HG03354 (cell line): ENCODE results near the gene PCDH20.
"Not testable (repeated sequence)": the region's sequence is repeated elsewhere in the genome, so short reads cannot be mapped to it uniquely, and the experiment has no call there.

Experiments used
- ATAC-seq: cut with Tn5 transposase; IDR thresholded peaks from one replicate; pipeline ENCODE4 v1.9.1; 2021; ENCODE audit warnings: mild to moderate bottlenecking; ENCODE audit not compliant: unreplicated experiment, poor library complexity, severe bottlenecking

Gene PCDH20, protein sequence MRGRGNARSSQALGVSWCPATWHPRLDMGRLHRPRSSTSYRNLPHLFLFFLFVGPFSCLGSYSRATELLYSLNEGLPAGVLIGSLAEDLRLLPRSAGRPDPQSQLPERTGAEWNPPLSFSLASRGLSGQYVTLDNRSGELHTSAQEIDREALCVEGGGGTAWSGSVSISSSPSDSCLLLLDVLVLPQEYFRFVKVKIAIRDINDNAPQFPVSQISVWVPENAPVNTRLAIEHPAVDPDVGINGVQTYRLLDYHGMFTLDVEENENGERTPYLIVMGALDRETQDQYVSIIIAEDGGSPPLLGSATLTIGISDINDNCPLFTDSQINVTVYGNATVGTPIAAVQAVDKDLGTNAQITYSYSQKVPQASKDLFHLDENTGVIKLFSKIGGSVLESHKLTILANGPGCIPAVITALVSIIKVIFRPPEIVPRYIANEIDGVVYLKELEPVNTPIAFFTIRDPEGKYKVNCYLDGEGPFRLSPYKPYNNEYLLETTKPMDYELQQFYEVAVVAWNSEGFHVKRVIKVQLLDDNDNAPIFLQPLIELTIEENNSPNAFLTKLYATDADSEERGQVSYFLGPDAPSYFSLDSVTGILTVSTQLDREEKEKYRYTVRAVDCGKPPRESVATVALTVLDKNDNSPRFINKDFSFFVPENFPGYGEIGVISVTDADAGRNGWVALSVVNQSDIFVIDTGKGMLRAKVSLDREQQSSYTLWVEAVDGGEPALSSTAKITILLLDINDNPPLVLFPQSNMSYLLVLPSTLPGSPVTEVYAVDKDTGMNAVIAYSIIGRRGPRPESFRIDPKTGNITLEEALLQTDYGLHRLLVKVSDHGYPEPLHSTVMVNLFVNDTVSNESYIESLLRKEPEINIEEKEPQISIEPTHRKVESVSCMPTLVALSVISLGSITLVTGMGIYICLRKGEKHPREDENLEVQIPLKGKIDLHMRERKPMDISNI

DNA sequence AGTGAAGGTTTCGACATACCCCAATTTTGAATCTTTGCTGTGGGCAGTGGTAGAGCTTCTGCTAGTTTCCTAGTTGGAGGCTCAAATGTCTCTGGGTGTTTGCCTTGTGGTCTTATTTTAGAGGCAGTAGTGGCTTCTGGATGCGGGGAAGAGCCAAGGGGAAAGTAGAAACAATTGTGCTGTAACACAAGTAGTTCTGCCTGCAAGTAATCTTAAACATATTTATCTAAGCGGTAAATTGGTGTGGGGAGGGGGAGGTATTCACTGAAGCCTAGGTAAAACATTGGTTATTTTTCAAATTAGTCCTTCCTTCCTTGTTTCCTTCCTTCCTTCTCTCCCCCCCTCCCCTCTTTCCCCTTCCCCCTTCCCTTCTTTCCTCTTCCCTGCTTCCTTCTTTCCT, at the start of gene PCDH20:
Gene PCDH20, minus strand, starts transcription at position 101 of the 400 bp plus-strand sequence. CDS start 691 bp downstream, outside the sequence.
- no peak for ATAC-seq

DNA sequence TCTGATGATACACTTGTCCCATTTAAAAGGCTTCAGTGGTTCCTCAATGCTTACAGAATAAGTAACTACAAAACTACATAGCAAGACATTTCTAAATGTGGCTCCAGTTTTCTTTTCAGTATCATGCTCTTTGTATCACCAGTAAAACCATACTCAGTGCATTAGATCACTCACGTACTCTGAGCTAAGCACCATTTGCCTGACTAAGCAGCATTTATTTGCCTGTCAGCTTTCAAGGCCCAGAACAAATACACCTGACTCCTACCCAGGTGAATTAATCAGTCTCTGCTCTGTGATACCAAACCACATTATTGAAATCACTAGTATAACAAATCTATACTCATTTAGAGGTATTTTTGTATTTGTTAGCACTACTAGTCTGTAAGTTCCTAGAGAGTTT, 47.4 kb upstream of the PCDH20 start:
- ATAC-seq = no peak

DNA sequence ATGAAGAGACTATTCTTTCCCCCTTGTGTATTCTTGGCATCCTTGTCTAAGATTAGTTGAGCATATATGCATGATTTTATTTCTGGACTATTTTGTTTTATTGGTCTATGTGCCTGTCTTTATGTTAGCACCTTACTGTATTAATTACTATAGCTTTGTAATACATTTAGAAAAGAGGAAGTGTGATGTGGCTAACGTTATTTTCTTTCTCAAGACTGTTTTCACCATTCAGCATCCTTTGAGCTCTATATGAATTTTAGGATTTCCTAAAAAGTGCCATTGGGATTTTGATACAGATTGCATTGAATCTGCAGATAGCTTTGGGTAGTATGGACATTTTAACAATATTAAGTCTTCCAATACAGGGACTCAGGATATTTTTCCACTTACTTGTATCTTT, 37.5 kb upstream of the PCDH20 start:
- ATAC-seq = no peak

DNA sequence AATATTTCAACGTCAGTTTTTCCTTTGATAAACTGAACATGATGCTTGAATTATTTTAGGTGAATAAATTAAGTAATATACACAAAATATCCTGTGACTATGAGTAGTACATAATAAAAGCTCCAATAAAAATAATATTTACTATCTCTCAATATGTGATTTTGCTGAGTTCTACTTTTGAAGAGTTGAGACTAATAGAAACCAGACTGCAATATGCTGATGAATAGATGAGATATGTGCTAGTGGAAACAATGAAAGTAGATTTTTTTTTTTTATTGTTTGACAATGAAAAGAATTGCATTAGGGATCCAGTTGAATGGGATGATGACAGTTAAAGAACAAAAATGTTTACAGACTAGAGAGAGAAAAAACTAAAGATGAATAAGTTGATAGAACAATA, 16.4 kb upstream of the PCDH20 start:
- ATAC-seq = no peak

DNA sequence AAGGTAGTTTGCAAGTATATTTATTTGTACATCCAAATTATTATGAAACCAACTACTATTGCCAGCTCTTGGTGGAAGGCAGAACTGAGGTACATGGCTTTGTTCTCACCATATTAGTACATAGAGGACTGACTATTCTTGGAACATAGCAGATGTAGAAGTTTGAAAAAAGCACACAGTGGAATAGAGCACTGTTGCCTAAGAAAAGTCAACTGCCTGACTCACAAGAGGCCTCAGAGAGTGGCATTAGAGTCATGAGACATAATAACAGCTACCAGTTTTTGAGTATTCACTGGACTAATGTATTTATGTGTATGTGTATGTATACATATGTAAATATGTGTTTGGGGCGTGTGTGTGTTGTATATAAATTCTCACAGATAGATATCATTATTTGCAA, 8.3 kb upstream of the PCDH20 start:
- no peak for ATAC-seq

DNA sequence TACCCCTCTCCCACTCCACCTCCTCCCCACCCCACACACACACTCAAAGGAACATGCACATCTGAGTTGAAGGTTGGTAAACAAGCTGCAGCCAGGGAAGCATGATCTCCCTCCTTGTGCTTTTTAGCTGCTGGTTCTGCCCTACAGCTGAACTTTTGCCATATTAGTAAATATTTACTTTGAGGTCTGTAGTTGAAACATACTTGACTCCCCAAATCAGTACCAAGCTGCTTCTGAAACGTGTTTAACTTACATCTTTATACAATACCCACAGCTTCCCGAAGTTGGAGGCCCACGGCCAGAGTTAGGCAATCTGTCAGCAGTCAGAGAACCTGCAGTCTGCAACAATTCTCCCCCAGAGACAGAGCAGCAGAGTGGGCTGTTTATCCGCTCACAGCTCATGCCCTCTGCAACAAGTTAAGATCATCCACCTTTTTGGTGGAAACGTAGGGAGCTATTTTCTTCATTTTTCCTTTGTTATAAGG, 1.5 kb upstream of the PCDH20 start:
- no peak for ATAC-seq

DNA sequence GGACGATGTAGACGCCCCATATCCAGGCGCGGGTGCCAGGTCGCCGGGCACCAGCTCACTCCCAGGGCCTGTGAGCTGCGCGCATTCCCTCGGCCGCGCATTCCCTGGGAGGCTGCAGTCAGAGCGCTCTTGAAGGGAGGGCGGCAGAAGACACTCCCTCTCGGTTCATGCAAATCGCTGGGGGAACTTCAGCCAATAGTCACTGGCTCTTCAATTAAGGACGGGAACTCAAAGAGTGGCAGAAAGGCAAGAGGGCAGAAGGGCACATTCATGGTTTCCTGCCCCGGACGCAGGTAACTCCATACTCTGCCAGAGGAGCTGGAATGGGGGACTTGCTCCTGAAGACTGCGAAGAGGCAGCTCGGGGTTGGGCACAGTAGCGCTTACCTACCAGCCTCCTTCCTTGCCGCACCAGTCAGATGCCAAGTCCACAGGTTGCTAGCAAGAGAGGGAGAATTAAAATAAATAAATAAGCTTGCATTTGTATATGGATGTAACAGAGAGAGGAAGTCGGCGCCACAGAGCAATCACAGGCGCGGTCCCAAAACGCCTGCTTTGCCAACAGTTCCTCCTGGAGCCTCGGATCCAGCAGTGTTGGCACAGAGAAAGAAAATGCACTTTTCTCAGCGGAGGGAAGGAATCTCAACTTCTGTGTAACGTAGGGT, 459 bp downstream of the PCDH20 start:
- ATAC-seq = no peak

DNA sequence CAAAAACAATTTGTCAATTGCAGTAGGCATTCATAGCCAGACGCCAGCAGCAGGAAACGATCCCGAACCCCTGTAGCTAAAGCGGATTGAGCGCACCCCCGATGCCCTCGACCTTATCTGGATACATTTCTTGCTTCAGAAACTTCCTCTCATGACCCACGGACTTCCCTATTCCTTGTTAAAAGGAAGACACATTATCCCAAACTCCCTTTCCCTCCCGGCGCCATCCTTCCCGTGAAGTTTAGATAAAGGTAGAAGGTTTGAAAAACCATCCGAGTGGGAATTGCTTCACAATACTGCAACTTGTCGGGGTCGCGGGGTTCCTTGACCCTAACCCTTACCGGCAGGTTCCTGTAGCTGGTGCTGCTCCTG, 977 bp downstream of the PCDH20 start:
- no peak for ATAC-seq

DNA sequence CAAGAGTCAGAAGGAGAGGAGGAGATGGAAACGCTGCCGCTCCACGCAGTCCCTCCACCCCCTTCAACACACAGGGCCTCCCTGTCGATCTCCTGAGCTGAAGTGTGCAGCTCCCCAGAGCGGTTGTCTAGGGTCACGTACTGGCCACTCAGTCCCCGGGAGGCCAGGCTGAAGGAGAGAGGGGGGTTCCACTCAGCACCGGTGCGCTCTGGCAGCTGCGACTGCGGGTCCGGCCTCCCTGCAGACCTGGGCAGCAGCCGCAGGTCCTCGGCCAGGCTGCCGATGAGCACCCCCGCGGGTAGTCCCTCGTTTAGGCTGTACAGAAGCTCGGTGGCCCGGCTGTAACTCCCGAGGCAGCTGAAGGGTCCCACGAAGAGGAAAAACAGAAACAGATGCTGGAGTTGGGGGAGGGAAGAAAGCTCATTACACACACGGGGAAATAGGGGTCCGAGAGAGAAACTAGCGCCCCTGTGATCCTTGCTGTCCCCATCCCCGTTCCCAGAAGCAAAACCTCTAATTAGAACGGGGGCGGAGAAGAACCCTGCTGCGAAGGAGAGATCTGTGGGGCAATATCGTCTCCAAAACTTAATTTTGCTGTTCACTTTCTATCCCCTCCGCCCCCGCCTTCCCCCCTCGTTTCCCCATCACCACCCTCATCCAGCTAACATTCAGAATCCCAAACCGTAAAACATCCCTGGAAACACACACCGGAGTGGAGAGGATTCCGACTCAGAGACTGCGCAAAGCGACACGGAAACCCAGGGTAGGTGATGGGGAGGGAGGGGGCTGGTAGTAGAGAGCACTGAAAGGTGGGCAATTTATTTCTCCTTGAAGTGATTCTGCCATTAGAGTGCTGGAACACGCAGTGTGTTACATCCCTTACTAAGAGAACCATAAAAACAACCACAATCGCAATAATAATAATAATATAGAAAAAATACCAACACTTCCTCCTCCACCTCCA, 1.8 kb downstream of the PCDH20 start:
- no peak for ATAC-seq

DNA sequence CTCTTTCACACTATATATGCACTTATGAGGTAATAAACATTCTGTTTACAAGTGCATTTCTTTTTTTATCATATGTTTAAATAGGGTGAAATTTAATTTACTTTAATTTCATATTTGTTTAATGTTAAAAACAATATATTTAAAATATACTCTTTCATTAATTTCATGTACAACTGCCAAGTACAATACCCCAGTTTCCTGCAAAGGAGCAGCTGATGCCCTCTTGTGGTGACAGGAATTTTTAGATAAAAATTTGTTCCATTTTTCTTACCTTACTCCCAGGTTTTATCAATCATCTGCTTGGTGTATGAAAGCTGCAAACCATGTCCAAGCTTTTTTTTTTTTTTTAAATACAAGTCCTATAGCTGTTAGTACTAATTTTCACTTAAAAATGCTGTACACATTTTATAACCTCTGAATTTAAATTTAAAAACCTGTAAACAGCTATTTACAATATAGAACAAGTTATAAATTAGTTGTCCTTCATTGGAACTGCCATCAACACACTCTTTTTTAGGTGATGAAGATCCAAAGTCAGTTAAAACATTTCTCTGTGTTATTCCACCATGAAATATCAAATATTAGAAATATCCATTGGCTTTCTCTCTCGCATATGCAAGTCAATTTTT, 4.9 kb downstream of the PCDH20 start:
- ATAC-seq = no peak

DNA sequence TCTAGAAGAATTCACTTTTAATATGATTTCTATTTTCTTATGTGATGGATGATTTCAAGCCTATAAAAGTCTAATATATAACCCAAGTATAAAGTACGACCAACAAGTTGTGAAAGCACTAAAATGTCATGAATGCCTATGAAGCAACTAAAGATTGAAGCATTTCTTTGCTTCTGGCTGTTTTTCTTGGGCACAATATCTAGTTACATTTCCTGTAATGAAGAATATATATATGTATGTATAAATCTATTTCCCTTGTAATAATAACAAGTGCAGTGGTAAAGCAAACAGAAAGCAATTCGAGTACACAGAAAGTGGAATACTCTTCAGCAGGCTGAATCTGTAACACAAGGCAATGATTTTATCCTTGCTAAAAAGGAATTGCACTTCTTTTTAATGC, 5.4 kb downstream of the PCDH20 start:
- ATAC-seq = no peak

DNA sequence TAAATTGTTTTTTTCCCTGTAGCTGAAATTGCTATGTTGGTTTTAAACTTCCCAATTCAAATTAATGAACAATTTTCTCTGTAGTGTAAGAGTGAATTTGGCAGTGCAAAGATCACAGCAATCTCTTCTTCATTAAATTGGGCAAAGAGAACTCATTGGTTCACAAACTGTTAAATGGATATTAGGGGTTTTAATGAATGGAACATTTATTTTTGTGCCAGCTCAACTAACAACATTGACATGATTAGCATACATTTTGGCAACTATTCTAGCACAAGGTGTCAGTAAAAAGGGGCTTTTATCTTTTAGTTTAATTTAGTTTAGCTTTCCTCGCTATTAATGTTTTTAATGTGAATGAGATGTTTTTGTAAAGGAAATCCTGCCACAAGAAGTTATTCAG, 7.1 kb downstream of the PCDH20 start:
- no peak for ATAC-seq

DNA sequence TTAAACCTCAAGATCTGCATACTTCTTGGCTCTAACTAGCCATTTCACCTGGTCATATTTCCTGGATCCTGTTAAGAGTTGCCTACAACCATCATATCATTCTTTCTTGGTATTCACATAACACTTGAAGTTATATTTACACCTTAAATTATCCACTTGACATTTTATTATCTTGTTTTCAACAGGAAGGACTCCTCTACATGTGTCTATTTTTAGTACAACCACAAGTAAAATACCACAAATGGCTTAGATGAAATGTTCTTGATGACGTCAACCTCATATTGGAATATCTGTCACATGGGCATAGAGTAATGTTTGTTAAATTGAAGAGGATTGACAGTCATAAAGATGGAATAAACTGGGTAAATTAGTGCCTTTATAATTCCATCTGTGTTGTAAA, 9.4 kb downstream of the PCDH20 start:
- no peak for ATAC-seq

DNA sequence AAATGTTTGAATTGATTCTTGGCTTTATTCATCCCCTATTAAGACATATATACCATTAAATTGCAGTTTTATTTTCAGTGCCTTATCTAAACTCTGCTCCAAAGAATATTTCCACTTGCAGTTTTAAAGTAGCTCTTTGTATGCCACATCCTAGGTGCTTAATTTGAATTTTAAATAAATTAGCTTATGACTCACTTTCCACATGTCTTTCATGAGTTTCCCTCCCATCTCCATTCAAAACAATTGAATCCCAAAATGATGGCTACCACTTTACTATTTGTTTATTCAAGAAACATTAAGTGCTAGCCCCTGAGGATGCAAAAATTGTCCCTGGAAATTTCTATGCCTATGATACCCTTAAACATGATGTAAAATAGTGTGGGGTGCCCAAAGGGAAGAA, 19.5 kb downstream of the PCDH20 start:
- ATAC-seq = no peak

DNA sequence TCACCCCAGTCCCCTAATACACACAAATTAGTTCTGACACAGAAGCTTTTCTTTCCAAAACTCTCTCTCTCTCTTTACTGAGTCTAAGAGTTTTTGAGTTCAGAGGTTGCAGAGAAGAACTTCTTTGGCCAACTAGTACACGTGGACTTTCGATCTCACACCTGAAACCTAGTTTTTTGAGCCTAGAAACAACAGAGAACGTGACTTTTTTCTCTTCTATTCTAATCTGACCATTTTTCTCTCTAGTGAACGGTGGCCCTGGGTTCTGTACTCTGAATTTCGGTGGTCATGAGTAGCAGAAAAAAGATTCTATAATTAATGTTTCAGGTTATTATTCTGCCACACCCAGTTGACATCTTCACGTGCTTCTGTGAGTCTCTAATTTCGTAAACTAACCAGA, 24.2 kb downstream of the PCDH20 start:
- ATAC-seq = no peak

DNA sequence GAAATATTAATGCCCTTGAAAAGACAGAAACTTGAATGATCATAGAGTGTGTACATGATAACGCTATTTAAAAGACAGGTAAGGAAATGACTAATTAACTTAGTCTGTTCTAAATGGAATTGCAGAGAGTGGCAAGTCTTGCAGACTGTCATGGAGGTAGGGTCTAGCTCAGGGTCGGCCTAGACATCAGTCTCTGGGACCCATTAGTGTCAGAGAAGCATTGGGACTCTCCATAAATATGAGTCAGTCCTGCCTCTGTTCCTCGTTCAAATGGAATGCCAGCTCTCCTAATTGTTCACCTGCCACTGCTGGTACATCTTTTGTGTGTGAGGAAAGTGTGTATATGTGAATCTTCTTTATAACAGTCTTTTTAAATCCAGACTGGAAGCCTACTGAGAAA, 28.0 kb downstream of the PCDH20 start:
- ATAC-seq = no peak

DNA sequence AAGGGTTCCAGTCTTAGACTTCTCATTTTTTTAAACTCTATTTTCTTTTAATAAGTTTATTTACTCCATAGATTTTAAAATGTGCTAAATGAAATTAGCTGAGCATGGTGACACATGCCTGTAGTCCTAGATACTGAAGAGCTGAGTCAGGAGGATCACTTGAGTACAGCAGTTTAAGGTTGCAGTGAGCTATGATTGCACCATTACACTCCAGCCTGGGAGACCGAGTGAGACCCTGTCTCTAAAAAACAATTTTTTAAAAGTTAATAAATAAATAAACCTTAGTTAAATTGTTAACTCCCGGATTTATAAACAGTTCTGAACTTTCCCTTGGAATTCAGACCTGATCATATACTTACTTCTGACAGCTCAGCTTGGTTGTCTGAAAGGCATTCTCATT, 32.5 kb downstream of the PCDH20 start:
- ATAC-seq = no peak

DNA sequence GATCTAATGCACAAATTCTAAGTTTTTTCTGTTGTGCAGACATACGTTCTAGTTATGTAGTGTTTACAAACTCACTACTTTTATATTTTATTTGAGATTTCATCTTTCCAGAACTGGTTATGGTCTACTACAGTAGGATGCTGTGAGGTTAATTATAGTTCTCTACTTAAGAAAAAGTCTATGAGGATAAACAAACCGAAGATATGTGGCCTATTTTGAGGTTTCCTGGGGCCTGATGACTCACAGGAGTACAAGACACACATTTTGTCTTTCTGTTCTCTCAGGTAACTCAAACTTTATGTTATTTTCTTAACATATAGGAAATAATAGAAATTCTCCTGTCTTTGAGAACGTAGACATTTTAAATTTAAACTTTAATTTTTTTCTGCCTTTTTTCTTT, 45.1 kb downstream of the PCDH20 start:
- ATAC-seq = no peak

DNA sequence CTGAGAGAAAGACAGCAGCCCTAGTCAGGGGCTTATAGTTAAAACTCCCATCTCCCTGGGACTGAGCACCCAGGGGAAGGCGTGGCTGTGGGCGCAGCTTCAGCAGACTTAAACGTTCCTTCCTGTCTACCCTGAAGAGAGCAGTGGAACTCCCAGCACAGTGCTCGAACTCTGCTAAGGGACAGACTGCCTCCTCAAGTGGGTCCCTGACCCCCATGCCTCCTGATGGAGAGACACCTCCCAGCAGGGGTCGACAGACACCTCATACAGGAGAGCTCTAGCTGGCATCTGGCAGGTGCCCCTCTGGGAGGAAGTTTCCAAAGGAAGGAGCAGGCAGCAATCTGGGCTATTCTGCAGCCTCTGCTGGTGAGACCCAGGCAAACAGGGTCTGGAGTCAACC, 51.0 kb downstream of the PCDH20 start:
- not testable (repeated sequence) for ATAC-seq
